IPS-NIHi7 (cell line): ENCODE data around the gene TRPV5.
"Not testable (repeated sequence)": the region's sequence is repeated elsewhere in the genome, so short reads cannot be mapped to it uniquely, and the experiment has no call there.

Experiments
- DNase-seq: peaks from one replicate; pipeline ENCODE4 v3.0.0; 2012; ENCODE audit warnings: mixed read lengths; ENCODE audit errors: extremely low spot score

The TRPV5 gene

DNA sequence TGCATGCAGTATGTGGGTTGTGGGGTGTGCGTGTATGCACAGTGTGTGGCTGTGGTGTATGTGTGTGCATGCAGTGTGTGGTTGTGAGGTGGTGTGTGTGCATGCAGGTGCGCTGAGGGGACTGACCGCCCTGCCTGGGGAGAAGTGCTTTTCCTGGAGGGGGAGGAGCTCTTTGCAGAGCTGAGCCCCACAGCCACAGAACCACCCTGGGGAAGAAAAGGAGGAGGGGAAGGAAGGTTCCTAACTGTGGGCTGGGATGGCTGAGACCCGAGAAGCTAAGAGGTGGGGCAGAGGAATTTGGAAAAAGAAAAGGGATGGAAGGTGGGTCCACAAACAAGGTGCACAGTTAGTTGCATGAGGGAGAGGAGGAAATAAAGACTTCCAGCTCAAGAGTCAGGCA lies at the start of gene TRPV5:
TRPV5 (minus strand) TSS at position 123 of the 400 bp plus-strand sequence. CDS start 287 bp downstream, outside the sequence.
- no peak for DNase-seq

DNA sequence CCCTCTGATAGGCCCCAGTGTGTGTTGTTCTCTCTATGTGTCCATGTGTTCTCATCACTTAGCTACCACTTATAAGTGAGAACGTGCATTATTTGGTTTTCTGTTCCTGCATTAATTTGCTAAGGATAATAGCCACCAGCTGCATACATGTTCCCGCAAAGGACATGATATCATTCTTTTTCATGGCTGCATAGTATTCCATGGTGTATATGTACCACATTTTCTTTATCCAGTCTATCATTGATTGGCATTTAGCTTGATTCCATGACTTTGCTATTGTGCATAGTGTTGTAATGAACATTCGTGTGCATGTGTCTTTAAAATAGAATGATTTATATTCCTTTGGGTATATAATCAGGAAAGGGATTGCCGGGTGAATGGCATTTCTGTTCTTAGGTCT lies 44.9 kb upstream of the TRPV5 start:
- DNase-seq = not testable (repeated sequence)

DNA sequence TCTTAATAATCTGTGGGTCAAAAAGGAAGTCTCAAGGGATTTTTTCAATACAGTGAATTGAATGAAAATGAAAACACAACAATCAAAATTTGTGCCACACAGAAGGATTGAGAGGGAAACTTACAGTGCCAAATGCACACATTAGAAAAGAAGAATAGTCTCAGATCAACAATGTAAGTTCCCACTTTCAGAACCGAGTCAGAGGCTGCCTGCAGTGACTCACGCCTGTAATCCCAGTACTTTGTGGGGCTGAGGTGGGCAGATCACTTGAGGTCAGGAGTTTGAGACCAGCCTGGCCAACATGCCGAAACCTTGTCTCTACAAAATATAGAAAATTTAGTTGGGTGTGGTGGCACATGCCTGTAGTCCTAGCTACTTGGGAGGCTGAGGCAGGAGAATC lies 41.1 kb upstream of the TRPV5 start:
- no peak for DNase-seq

DNA sequence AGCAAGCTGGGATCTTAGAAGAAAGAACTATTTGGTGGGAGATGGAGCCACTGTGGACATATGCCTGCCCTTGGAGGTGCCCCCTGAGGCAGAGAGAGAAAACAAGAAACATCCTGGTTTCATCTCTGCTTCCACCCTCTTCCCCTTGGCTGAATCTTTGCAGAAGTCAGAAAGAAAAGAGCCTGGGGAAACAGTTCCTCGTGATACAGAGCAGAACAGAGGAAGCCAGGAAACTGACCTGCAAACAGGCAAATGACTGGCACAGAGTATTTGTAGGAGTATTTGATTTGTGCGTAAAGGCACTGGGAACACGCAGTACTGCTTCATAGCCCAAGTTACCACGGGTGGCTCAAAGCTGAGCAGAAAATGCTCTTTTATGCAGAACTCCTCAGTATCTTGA lies 35.6 kb upstream of the TRPV5 start:
- DNase-seq = no peak

DNA sequence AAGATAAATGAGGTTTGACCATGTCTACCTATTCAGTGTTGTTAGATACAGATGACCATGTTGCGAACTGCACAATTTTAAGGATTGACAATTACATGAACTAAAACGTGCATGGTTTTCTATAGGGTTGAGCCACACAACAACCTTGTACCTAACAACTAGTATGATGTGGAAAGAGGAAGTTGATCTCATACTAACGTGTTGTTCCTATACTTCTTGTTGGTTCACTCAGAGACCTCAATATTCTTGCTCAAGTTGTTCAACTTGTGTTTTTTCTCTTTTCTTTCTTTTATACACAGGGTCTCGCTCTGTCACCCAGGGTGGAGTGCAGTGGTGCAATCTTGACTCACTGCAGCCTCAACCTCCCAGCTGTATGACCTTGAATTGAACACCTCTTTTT lies 34.7 kb upstream of the TRPV5 start:
- DNase-seq = no peak

DNA sequence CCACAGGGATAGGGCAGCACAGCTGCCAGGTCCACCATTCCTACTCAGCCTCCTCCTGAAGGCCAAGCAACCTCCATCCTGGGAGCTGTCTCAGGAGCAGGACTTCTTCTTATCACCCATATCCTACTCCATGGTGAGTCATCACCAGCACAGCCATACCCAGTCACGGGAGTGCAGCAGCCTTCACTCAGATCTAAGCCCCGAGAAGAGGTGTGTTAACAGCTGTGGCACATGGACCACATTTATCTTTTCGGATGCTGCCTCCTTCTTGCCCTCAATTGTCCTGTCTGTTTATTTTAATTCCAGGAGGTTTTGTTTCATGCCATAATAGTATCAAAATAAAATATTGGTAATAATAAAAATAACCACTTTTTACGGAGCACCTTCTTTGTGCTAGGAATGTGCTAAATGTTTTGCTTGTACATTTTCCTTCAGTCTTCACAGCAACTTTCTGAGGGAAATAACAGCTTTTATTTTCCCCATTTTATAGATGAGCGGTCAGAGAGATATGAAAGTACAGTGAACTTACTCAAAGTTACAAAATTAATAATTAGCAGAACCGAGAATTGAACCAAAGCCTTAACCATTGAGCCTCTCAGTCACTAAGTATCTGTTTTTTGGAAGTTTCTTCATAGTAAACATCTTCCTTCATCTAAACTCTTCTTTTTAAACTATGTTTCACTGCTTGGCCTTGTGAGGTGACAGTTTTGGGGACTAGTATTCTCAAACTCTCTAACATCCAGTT lies 31.1 kb upstream of the TRPV5 start:
- DNase-seq = no peak

DNA sequence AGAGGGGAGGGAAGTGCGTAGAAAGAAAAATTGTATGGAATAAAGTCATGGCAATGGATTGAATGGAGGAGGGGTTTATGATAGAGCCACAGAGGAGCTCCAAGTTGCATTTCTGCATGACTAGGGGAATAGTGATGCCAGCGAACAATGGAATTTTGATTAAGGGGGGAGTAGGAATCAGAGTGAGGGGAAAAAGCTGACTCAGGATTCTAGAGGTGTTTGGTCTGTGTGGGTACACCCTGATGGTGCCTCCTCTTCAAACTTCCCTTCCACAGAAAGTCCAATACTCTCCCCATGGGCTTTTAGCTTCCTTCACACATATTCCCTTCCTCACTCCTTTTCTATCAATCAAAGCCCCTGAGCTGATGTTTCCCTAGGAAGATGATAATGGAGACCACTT lies 30.4 kb upstream of the TRPV5 start:
- DNase-seq = no peak

DNA sequence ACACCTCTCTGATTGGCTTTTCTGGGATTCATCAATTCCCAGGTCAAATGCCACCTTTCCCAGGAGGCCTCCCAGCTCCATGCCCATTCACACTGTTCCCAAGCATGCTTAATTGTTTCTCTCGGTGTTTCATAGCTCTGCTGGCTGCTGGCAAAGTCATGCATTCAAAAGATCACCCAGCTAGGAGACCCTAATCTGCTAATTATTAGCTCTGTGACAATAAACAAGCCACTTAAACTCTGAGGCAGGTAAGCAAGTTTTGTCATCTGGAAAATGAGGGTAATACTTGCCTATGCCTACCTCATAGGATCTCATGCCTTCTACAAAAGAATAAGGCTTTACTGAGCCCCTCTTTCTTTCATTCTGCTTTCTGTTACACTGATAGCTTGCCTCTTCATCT lies 29.4 kb upstream of the TRPV5 start:
- DNase-seq = no peak

DNA sequence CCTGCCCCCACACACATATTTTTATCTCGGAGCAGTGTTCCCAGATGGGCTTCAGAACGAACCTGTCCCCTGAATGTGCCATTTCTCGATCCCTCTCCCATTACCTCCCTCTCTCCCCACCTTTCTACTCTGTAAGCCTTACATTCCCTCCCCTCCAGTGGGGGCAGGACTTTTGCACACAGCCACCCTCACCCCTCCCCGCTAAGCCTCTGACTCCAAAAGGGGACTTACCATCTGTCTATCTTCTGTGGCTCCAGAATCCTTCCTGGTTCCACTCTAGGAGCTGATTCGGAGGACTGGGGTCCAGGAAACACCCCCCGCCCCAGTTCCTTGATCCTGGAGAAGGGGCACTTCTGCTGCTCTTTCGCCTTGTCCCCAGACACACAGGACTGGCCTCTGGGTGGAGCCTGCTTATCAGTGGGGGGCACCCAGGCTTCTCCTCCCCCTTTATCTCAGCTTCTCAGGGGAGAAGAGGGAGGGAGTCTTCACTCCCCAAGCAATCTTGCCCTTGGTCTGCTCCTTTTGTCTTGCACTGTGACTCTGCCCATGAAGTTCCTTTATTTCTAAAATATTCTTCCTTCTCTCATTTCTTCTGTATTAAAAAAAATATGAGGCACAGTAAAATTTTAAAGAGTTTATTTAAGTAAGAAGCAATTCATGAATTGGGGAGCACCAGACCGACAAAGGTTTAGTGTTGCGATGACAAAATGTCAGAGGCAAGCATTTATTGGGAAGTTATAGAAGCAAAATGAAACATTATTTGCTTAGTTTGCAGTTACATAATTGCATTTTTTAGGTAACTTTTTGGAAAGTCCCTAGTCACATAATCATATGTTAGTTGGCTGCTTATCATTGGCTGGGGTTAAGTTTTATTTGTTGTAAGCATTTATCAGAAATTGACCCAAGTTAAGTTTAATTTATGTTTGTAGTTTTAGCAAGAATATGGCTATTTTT lies 28.7 kb upstream of the TRPV5 start, which contains the start of gene KEL:
KEL (minus strand) TSS at position 391 of the 954 bp plus-strand sequence; CDS start at position 234, 157 bp downstream.
- no peak for DNase-seq

DNA sequence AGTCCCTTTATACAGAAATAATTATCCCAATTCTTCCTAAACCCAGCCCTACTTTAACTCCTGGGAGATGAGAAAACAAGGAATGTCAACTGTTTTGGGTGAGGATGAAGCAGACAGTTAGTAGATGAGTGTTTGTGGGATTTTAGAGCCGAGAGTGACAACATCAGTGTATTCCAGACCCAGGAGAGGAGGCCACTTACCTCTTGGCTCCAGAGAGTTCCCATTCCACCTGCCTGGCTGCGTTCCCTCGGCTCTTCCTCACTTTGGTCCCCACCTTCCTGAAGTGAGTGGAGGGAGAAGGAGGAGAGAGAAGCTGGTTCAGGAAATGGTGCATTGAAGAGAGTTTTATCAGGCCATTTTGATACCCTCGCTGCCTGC lies 28.0 kb upstream of the TRPV5 start:
- no peak for DNase-seq

DNA sequence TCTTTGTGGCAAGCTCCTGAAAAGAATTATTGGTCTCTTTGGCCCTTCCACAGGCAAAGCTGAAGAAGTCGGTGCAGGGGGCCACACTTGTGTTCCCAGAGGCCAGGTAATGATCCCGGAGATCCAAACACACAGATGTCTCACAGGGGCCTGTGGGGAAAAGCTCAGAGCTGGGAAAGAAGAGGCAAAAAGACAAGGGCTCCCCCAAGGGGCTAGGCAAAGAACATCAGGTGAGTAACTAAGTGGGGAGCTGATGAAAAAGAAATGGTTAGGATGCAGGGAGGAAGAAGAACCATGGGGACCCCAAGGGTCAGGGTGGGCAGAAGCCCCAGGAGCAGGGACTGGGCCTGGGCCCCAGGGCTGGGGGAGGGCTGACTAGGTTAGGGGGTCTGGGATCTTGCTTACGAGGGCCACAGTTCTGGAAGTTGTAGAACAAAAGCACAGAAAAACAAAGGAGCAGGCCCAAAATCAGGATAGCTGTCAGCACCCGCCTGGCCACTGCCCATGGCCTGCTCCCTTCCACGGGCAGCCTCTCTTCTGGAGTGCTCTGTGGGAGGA lies 27.5 kb upstream of the TRPV5 start:
- DNase-seq = no peak

DNA sequence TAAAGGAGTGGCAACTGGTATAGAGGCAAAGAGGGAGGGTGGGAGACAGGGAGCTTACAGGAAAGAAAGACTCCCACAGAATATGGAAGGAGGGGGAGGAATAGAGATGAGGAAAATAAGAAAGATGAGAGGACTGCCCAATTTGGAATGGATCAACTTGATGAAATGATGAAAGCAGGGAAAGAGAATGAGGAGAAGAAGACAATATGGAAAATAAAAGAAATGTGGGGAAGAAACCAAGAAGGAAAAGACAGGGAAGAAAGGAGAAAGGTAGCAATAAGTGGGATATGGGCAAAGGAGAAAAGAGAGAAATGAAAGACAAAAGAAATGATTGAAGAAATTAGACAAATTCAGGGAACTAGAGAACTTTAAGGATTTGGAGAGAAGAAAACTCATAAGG lies 25.7 kb upstream of the TRPV5 start:
- no peak for DNase-seq

DNA sequence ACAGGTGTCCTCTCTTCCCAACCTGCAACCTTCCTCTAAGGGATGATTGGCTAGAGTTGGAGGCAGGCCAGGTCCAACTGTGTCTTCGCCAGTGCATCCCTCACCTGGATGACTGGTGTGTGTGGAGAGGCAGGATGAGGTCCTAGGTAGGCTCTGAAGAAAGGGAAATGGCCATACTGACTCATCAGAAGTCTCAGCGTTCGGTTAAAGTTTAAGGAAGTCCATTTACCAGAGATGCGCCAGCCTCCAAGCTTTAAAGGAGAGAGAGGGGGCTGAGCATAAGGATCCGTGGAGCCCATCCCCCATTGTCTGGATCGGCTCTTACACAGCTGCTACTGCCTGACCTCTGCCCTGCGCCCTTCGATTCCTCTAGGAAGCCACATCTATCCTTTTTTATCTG lies 24.2 kb upstream of the TRPV5 start:
- DNase-seq = no peak

DNA sequence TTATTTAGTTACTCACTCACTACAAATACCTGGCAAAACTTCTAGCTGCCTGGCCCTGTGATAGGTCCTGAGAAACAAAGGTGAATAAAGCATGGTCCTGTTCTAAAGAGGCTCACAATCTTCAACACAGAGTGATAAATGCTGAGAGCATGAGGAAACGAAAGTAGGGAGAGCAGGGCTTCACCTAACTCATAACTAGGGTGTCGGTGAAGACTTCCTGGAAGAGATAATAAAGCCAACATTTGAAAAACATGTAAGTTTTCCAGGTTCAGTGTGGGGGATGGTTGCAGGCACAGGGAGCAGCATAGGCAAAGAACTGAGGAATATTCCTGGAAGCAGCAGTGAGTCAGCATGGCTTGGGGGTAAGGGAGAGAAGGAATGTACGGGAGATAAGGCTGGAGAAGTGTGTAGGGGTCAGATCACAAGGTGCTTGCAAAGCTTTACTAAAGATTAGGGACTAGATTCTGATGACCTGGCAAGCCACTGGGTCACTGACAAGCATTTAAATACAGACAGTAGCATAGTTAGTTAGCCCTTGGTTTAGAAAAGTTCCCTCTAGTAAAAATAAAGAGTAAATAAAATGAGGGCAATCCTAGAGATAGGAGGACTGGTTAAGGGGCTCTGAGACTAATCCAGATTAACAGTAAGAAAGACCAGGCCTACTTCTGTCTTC lies 23.5 kb upstream of the TRPV5 start:
- peak; percentile 68 for DNase-seq

DNA sequence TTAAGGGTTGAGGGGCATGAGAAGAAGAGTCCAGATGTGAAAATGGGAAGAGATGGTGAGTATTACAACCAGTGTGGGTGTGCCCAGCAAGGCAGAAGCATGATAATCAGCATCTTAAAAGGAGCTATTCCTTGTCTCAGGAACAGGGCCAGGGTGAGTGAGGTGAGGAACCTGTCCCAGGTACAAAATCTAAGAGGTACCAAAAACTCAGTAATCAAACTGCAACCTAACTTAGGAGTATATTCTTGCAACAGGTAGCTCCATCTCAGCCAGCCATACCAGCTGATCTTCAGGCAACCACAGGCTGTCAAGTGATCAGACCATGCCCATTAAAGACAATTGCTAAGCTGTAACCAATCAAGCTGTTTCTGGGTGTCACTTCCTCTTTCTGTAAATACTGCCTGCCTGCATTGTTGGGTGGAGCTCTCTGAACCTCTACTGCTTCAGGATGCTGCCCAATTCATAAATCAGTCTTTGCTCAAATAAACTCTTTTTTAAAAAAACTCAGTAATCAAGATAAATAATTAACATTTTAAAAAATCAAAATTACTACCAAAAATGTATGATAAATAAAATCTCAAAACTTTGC lies 21.2 kb upstream of the TRPV5 start:
- DNase-seq = no peak

DNA sequence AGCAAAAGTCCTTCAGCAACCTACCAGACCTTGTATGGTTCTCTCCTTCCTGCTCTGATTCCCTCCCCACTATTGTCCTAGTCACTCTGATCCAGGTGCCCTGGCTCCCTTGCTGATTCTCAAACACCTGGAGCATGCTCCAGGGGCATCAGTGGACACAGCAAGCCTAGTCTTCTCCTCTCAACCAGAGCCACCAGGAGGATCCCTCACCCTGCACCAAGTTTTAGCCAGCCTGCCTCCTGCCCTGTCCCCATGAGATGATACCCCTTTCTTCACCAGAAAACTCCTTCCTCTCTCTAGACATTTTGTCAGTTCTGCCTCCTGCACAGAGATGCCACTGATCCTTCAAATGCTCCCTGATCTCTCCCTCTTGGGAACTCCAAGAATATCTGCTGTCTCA lies 16.7 kb upstream of the TRPV5 start:
- DNase-seq = no peak

DNA sequence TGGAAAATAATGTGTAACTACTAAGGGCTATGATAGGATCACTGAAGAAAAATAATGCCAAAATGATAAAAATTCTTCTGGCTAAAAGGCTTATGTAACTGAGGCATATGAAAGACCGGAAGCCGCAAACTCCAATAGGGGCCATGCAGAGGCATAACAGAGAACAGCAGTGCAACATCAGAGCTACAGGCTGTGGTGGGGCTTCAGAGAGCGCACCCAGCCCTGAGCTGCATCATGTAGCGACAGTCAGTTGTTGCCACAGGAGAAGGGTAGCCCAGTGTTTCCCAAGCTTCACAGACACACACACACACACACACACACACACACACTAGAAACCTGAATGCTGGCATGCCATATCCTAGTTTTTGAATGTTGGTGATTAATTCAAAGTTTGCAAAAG lies 15.1 kb upstream of the TRPV5 start:
- DNase-seq = no peak

DNA sequence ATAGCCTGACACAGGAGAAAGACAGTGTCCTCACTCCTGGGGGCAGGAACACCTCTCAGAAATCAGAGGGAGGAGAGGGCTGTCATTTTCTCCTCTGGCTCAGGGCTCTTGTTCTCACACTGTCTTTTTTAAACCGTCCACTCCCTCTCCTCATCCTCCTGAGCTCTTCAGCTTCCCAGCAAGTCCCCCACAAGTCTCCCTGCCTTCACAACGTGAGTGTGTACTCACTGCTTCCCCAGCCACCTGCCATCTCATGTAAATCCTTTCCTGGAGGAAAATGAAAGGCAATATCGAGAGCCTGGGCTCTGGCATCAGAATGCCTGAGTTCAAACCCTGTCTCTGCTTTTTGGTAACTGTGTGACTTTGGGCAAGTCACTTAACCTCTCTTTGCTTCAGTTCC lies 11.5 kb upstream of the TRPV5 start:
- no peak for DNase-seq

DNA sequence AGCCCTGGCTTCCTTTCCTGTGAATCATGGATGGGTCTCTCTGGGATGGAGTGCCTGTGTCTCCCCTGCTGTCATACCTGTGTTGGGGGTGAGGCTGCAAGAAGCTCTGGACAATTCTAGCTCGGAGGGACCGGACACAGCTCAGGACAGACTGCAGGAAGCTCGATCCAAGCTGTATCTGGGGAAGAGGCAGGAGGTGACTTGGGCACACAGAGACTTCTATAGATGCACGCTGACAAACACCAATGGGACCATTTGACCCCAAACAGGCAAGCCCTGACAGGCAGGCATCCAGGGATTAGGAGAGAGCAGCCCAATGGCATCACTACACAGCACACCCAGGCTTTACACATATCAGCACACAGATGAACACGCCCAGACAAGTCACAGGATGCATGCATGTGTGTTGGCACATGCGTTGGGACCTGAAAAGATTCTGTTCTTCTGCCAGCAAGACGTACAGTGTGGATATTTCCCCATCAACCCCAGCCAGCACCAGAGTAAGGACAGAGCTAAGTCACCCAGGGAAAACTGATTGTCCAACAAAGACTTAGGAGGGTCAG lies 10.2 kb upstream of the TRPV5 start:
- DNase-seq = no peak

DNA sequence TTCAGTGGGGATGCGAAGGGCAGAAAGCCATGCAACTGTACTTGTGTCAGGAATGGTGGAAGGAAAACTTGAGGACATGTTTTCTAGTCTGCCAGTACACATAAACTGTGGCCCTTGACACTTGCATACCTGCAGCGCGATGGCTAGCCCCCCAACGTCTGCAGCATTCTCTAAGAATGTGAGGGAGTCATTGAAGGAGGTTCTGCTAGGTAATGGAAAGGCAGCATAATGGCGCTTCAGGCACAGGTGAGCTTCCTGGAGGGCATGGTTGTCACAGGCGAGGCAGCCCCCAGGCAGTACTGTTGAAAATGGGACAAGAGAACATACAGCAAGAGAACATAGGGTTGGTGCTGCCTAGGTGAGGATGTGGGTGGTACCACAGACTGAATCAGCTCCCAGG lies 9.2 kb upstream of the TRPV5 start:
- DNase-seq = no peak

DNA sequence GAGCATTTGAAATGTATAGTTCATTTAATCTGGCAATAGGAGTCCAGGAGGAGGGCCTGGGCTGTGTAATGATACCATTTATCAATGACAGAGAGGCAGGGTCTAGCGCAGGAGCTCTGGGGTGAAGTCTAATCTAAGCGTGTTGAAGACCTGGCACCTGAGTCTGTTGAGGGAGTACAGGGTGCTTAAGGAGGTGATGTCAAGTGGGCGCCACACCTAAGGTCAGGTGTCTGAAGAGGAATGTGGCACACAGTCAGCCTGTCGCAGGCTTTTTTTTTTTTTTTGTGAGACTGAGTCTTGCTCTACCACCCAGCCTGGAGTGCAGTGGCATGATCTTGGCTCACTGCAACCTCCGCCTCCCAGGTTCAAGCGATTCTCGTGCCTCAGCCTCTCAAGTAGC lies 8.0 kb upstream of the TRPV5 start:
- no peak for DNase-seq
